CD4-positive, alpha-beta T cell (primary cell): ENCODE measurements around the gene SAMD4A. TPM values are rescaled to one million over a fixed set of nuclear protein-coding genes. Genes with fewer than 3 reads are reported as not detected.

Experiments used
- ATAC-seq: fragments of 200-7000 bp; cut with Tn5 transposase; one replicate; pipeline ENCODE4 v1.10.0; 2022; ENCODE audit warnings: mild to moderate bottlenecking; ENCODE audit not compliant: poor library complexity
- CTCF ChIA-PET: fragments of 350-600 bp; sonication (Branson Sonifier 250); formaldehyde crosslinking; loops from one replicate; lab custom pipeline; 2021; ENCODE audit warnings: antibody characterized with exemption, inconsistent platforms; lab: Charles Lee
- POLR2A ChIA-PET: fragments of 350-600 bp; sonication (Branson Sonifier 250); formaldehyde crosslinking; loops from one replicate; lab custom pipeline; 2021; ENCODE audit warnings: antibody characterized with exemption, inconsistent platforms; lab: Charles Lee
- DNase-seq, 14 experiments: peaks; one replicate each; pipeline ENCODE4 v3.0.0-alpha.2; 2013 to 2020; ENCODE audit warnings: mixed read lengths in 2 of 14
- H3K27ac ChIP-seq, 2 donors: one replicate each; pipeline versions ENCODE4 v1.5.1 to v1.7.0; 2013; ENCODE audit warnings: low read length in 2 of 2, low read depth in 1 of 2, mild to moderate bottlenecking in 1 of 2
- H3K27me3 ChIP-seq, 2 experiments: 1 replicate in 1 of 2; 2 replicates in 1 of 2; pipeline versions ENCODE4 v1.6.1 to v1.7.0; 2013; ENCODE audit warnings: low read length in 2 of 2, control low read depth in 1 of 2, mild to moderate bottlenecking in 1 of 2, moderate library complexity in 1 of 2; ENCODE audit not compliant: insufficient read depth in 2 of 2, control insufficient read depth in 1 of 2
- H3K36me3 ChIP-seq: one replicate; pipeline ENCODE4 v1.6.1; 2013; ENCODE audit warnings: low read length, control low read depth; ENCODE audit not compliant: insufficient read depth
- H3K4me1 ChIP-seq: one replicate; pipeline ENCODE4 v1.6.1; 2013; ENCODE audit warnings: low read length, control low read depth; ENCODE audit not compliant: insufficient read depth
- H3K4me3 ChIP-seq: one replicate; pipeline ENCODE4 v1.5.1; 2013; ENCODE audit warnings: mild to moderate bottlenecking, low read length, moderate library complexity
- H3K9me3 ChIP-seq, 2 experiments: 1 replicate in 1 of 2; 2 replicates in 1 of 2; pipeline versions ENCODE4 v1.6.1 to v1.7.0; 2013; ENCODE audit warnings: low read length in 2 of 2, mild to moderate bottlenecking in 2 of 2, control low read depth in 1 of 2, moderate library complexity in 1 of 2; ENCODE audit not compliant: control insufficient read depth in 1 of 2, insufficient read depth in 1 of 2
- H3K27ac Mint-ChIP-seq: one replicate; pipeline ENCODE4 v1.8.0; 2020; ENCODE audit warnings: mixed read lengths
- H3K27me3 Mint-ChIP-seq: one replicate; pipeline ENCODE4 v1.8.0; 2021; ENCODE audit warnings: mixed read lengths
- H3K36me3 Mint-ChIP-seq: one replicate; pipeline ENCODE4 v1.8.0; 2021; ENCODE audit warnings: low read depth, mixed read lengths
- H3K4me1 Mint-ChIP-seq: one replicate; pipeline ENCODE4 v1.8.0; 2021; ENCODE audit warnings: low read depth, mixed read lengths
- H3K4me3 Mint-ChIP-seq: one replicate; pipeline ENCODE4 v1.8.0; 2020; ENCODE audit warnings: mild to moderate bottlenecking, mixed read lengths
- H3K9me3 Mint-ChIP-seq: one replicate; pipeline ENCODE4 v1.8.0; 2020; ENCODE audit warnings: mixed read lengths
- CTCF ChIP-seq: fragments of 200-600 bp; IDR thresholded peaks from one replicate; pipeline ENCODE4 v1.8.0; 2022; ENCODE audit warnings: antibody characterized with exemption, mild to moderate bottlenecking
- intact Hi-C, 2 experiments: fragments of 100-400 bp; cut with DNase I in 1 of 2; cut with micrococcal nuclease in 1 of 2; formaldehyde crosslinking; loops; one replicate each; pipeline versions ENCODE4 v1.15.1 to v1.9.0; 2023 to 2025; cut with DNase I, micrococcal nuclease
- total RNA-seq, 174 experiments: library from RNA in 2 of 174; stranded (reverse) in 2 of 174; gene quantifications; one replicate each; pipeline ENCODE4 v1.2.3 and lab custom pipeline; 2021 to 2026

SAMD4A gene
- total RNA-seq, 2 experiments from 2014 or later = 1.9 to 2.3 TPM

GRCh38 chr14:54789781-54790480 lies 223.0 kb downstream of the SAMD4A start:
- Histone ChIP-seq H3K27me3 (no peaks in the 10 kb centered on the region), H3K9me3 (peaks cover under 1 to 2% of the 10 kb centered on the region in 2 experiments), H3K4me3 (no peak overlapping the region), H3K36me3 (no peaks in the 10 kb centered on the region), H3K27ac (no peak overlapping the region), H3K4me1 (no peaks in the 10 kb centered on the region)
- no peaks in the 10 kb centered on the region for H3K9me3 Mint-ChIP-seq
- ChIA-PET POLR2A (no interaction called here), CTCF (interaction anchor here (2.6 kb wide), 1 partner anchor 16 kb away, joined by 10 read pairs; no protein-coding TSS in a partner anchor)
- H3K4me1 Mint-ChIP-seq = no peaks in the 10 kb centered on the region
- no peak overlapping the region for H3K27ac Mint-ChIP-seq
- intact Hi-C loops = no loop called here
- H3K27me3 Mint-ChIP-seq = peaks cover 6% of the 10 kb centered on the region
- TF ChIP-seq CTCF = no peak
- H3K36me3 Mint-ChIP-seq = no peaks in the 10 kb centered on the region
- no peak overlapping the region for H3K4me3 Mint-ChIP-seq
- DNase-seq (no peak), ATAC-seq (no peak)

- Histone ChIP-seq H3K4me3 (no peak overlapping the region), H3K27ac (no peak overlapping the region), H3K9me3 (peaks cover 4 to 6% of the 10 kb centered on the region in 2 experiments), H3K36me3 (no peaks in the 10 kb centered on the region), H3K27me3 (no peaks in the 10 kb centered on the region), H3K4me1 (no peaks in the 10 kb centered on the region)
- H3K27ac Mint-ChIP-seq = no peak overlapping the region
- no peaks in the 10 kb centered on the region for H3K36me3 Mint-ChIP-seq
- ATAC-seq = no peak
- no peaks in the 10 kb centered on the region for H3K4me1 Mint-ChIP-seq
- no peak overlapping the region for H3K4me3 Mint-ChIP-seq
- no peaks in the 10 kb centered on the region for H3K9me3 Mint-ChIP-seq
- no peak for TF ChIP-seq CTCF
- peaks cover 10% of the 10 kb centered on the region for H3K27me3 Mint-ChIP-seq
- DNase-seq = no peak
- intact Hi-C loops = no loop called here
- POLR2A ChIA-PET = interaction anchor here (1.1 kb wide), 1 partner anchor 58 kb away, joined by 3 read pairs; no protein-coding TSS in a partner anchor
- CTCF ChIA-PET = interaction anchor here (1.0 to 2.6 kb wide), 2 partner anchors 15 to 17 kb away, joined by 3 to 10 read pairs; no protein-coding TSS in a partner anchor
Measured at GRCh38 chr14:54791001-54791400, 224.1 kb downstream of the SAMD4A start.

- intact Hi-C loops = no loop called here
- TF ChIP-seq CTCF = no peak
- Mint-ChIP-seq H3K27ac (no peak overlapping the region), H3K36me3 (no peaks in the 10 kb centered on the region), H3K27me3 (peaks cover 10% of the 10 kb centered on the region), H3K4me3 (no peak overlapping the region), H3K9me3 (no peaks in the 10 kb centered on the region), H3K4me1 (no peaks in the 10 kb centered on the region)
- ATAC-seq (no peak), DNase-seq (no peak)
- Histone ChIP-seq H3K36me3 (no peaks in the 10 kb centered on the region), H3K4me1 (no peaks in the 10 kb centered on the region), H3K27me3 (no peaks in the 10 kb centered on the region), H3K4me3 (no peak overlapping the region), H3K27ac (no peak overlapping the region), H3K9me3 (peaks cover 4 to 6% of the 10 kb centered on the region in 2 experiments)
- ChIA-PET CTCF (interaction anchor here (2.6 kb wide), 1 partner anchor 18 kb away, joined by 10 read pairs; no protein-coding TSS in a partner anchor), POLR2A (no interaction called here)
Measured at GRCh38 chr14:54792288-54792687, 225.4 kb downstream of the SAMD4A start.
